Measurements from ENCODE around the gene FAM114A1. TPM values are rescaled to one million over a fixed set of nuclear protein-coding genes. Genes with fewer than 3 reads are reported as not detected.

FAM114A1 gene
- total and polyA plus RNA-seq, 2 of the 4 experiments (the other 2 are of a cell fraction) = 135 to 649 TPM

DNA sequence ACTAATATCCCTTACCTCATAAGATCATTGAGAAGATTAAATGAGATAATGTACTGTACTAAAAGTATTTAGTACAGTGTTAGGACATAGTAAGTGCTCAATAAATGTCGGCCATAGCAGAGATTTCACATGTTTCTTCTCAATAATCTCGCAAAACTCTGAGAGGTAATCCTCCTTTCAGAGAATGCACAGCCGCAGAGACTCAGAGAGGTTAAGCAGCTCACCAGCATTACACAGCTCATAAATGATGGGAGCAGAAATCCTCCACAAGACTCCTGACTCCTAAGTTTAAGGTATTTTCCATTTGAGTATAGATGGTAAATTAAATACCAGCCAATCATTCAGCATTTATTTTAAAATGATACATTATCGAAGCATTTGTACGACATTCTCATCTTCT is 34.6 kb downstream of the FAM114A1 start:
- no peak overlapping the region for H2BK5ac ChIP-seq (ENCODE audit: low read depth, low read length, poor library complexity, severe bottlenecking)
- dilution Hi-C loops (cut with HindIII; ENCODE audit: low sequenced_read_pairs, unreplicated experiment) = no loop called here

More for the DNA sequence above, 34.6 kb downstream of the FAM114A1 start:
- H3K36me3 ChIP-seq (ENCODE audit: control insufficient read depth, insufficient read depth, low read length) = peaks cover 44% of the 10 kb centered on the region
- ChIA-PET CTCF (interaction anchor here (0.7 to 1.0 kb wide), 2 partner anchors 12 to 142 kb away, joined by 3 read pairs; no protein-coding TSS in a partner anchor), POLR2A (ENCODE audit: unreplicated experiment) (no interaction called here)
- no peak overlapping the region for H2AK9ac ChIP-seq (replicated peaks; ENCODE audit: low read depth, low read length, poor library complexity)
- BruUV-seq (replicated peaks) = no TSS peak
- H3K18ac ChIP-seq (ENCODE audit: low read depth, low read length) = no peak overlapping the region
- no peaks in the 10 kb centered on the region for H3K9me3 ChIP-seq (ENCODE audit: control insufficient read depth, insufficient read depth, low read length)
- H3K27ac ChIP-seq (ENCODE audit: insufficient read depth, low read length) = no peak overlapping the region
- peaks cover 4% of the 10 kb centered on the region; the same call in 1 of the 2 replicates for H4K20me1 ChIP-seq (ENCODE audit: insufficient read depth, low read length)
- no peak overlapping the region for H2AK5ac ChIP-seq (ENCODE audit: low read depth, low read length)
- intact Hi-C loops (cut with micrococcal nuclease) (loop anchor here (2.0 kb wide), 1 partner anchor 233 kb away; no protein-coding TSS in a partner anchor), in situ Hi-C loops (cut with MboI; ENCODE audit: low sequenced_read_pairs) (no loop called here)
- no peak overlapping the region for H3K23ac ChIP-seq (ENCODE audit: low read depth, low read length)
- H4K91ac ChIP-seq (ENCODE audit: insufficient read depth, low read depth, low read length) = no peak overlapping the region
- WGBS, 2 experiments (ENCODE audit: extremely low coverage in 2 of 2, insufficient read length in 1 of 2) = no CpG with 5 or more reads among the region's 5 CpGs
- H3K4me2 ChIP-seq (ENCODE audit: low read depth, low read length) = no peak overlapping the region
- no peak overlapping the region for H3K4ac ChIP-seq (ENCODE audit: low read depth, low read length)
- 0 out of 2 replicates have a peak, but pooled peaks cover 2% of the 10 kb centered on the region for H3K4me1 ChIP-seq (ENCODE audit: control insufficient read depth, insufficient read depth, low read length)
- H3K9me1 ChIP-seq (ENCODE audit: insufficient read depth, low read length) = 0 out of 2 replicates have a peak, but pooled peaks cover 5% of the 10 kb centered on the region
- no peak overlapping the region for H2AFZ ChIP-seq (replicated peaks; ENCODE audit: low read length, poor library complexity)
- H2BK15ac ChIP-seq (ENCODE audit: low read depth, low read length) = no peak overlapping the region
- H3K14ac ChIP-seq (replicated peaks; ENCODE audit: low read depth, low read length) = no peak overlapping the region
- H2BK20ac ChIP-seq (ENCODE audit: low read depth, low read length) = no peak overlapping the region
- H3K4me3 ChIP-seq (ENCODE audit: insufficient read depth, low read depth, low read length) = no peak overlapping the region
- H3K79me1 ChIP-seq (ENCODE audit: low read depth in 1 of 2, low read length in 2 of 2) = peaks cover 47 to 77% of the 10 kb centered on the region in 2 experiments
- no peak overlapping the region for H3K9ac ChIP-seq (ENCODE audit: low read depth, low read length)
- no peak for TF ChIP-seq POLR2A (IDR thresholded peaks at IDR 0.05; ENCODE audit: low read depth, low read length)
- TF ChIP-seq CHD1 (IDR thresholded peaks at IDR 0.05; ENCODE audit: low read depth, low read length) = no peak
- no peak for TF ChIP-seq SMC3 (IDR thresholded peaks at IDR 0.05; ENCODE audit: low read depth, low read length)
- TF ChIP-seq ELK1 (IDR thresholded peaks at IDR 0.05; ENCODE audit: borderline replicate concordance, low read depth, low read length) = no peak
- no peak for TF ChIP-seq CEBPB (IDR thresholded peaks at IDR 0.05; ENCODE audit: low read depth, low read length)
- no peak for TF ChIP-seq RFX5 (IDR thresholded peaks at IDR 0.05; ENCODE audit: low read depth, low read length)
- TF ChIP-seq MAFK (IDR thresholded peaks at IDR 0.05; ENCODE audit: low read depth, low read length) = no peak
- TF ChIP-seq MAZ (IDR thresholded peaks at IDR 0.05; ENCODE audit: borderline replicate concordance, low read depth, low read length) = no peak
- TF ChIP-seq BHLHE40 (IDR thresholded peaks at IDR 0.05; ENCODE audit: low read depth, low read length) = no peak
- TF ChIP-seq NFE2L2 (IDR thresholded peaks at IDR 0.05; ENCODE audit: low read depth, low read length) = no peak
- no peak for TF ChIP-seq MXI1 (IDR thresholded peaks at IDR 0.05; ENCODE audit: borderline replicate concordance, low read depth, low read length)
- TF ChIP-seq RCOR1 (IDR thresholded peaks at IDR 0.05; ENCODE audit: insufficient replicate concordance, low read length) = no peak
- TF ChIP-seq, protein P1, sequence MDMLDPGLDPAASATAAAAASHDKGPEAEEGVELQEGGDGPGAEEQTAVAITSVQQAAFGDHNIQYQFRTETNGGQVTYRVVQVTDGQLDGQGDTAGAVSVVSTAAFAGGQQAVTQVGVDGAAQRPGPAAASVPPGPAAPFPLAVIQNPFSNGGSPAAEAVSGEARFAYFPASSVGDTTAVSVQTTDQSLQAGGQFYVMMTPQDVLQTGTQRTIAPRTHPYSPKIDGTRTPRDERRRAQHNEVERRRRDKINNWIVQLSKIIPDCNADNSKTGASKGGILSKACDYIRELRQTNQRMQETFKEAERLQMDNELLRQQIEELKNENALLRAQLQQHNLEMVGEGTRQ (IDR thresholded peaks at IDR 0.05; ENCODE audit: low read depth, low read length) = no peak
- TF ChIP-seq, protein P2, sequence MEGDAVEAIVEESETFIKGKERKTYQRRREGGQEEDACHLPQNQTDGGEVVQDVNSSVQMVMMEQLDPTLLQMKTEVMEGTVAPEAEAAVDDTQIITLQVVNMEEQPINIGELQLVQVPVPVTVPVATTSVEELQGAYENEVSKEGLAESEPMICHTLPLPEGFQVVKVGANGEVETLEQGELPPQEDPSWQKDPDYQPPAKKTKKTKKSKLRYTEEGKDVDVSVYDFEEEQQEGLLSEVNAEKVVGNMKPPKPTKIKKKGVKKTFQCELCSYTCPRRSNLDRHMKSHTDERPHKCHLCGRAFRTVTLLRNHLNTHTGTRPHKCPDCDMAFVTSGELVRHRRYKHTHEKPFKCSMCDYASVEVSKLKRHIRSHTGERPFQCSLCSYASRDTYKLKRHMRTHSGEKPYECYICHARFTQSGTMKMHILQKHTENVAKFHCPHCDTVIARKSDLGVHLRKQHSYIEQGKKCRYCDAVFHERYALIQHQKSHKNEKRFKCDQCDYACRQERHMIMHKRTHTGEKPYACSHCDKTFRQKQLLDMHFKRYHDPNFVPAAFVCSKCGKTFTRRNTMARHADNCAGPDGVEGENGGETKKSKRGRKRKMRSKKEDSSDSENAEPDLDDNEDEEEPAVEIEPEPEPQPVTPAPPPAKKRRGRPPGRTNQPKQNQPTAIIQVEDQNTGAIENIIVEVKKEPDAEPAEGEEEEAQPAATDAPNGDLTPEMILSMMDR (conservative IDR thresholded peaks at IDR 0.05; ENCODE audit: low read depth, low read length) = no peak
- no peak overlapping the region for H3K56ac ChIP-seq (ENCODE audit: extremely low read depth, insufficient read depth, low read length)
- ATAC-seq (ENCODE audit: low read depth) (no peak), DNase-seq (no peak)
- no peaks in the 10 kb centered on the region for H3K27me3 ChIP-seq (ENCODE audit: control insufficient read depth, insufficient read depth, low read length)
- H2BK120ac ChIP-seq (ENCODE audit: low read depth, low read length) = no peak overlapping the region
- no peak overlapping the region for H4K5ac ChIP-seq (ENCODE audit: low read depth, low read length)
- H4K8ac ChIP-seq (ENCODE audit: low read depth in 2 of 2, low read length in 2 of 2) = no peak overlapping the region
